ENCODE measurements around the gene KCTD13. TPM values are rescaled to one million over a fixed set of nuclear protein-coding genes. Genes with fewer than 3 reads are reported as not detected.
"Not testable (repeated sequence)": the region's sequence is repeated elsewhere in the genome, so short reads cannot be mapped to it uniquely, and the experiment has no call there.

The KCTD13 gene
- total RNA-seq, 1 donor from 2014 or later, result 30.5 TPM

- Mint-ChIP-seq H3K4me1 (no peaks in the 10 kb centered on the region), H3K4me3 (no peak overlapping the region), H3K9me3 (peaks cover 13% of the 10 kb centered on the region), H3K27me3 (ENCODE audit: low read depth) (no peaks in the 10 kb centered on the region), H3K27ac (no peak overlapping the region), H3K36me3 (no peaks in the 10 kb centered on the region)
- TF ChIP-seq CTCF (IDR thresholded peaks at IDR 0.05; ENCODE audit: unreplicated experiment), result no peak
- DNase-seq (ENCODE audit: low spot score in 2 of 2, unreplicated experiment in 2 of 2), result no peak
Measured at GRCh38 chr16:29950806-29951461, 24.9 kb upstream of the KCTD13 start.

GRCh38 chr16:29947897-29948296, 21.9 kb upstream of the KCTD13 start:
- DNase-seq (ENCODE audit: low spot score in 2 of 2, unreplicated experiment in 2 of 2), result no peak
- no peaks in the 10 kb centered on the region for H3K36me3 Mint-ChIP-seq
- no peak overlapping the region for H3K27ac Mint-ChIP-seq
- H3K9me3 Mint-ChIP-seq, result peaks cover 13% of the 10 kb centered on the region
- TF ChIP-seq CTCF (IDR thresholded peaks at IDR 0.05; ENCODE audit: unreplicated experiment), result no peak
- peaks cover 16% of the 10 kb centered on the region for H3K4me1 Mint-ChIP-seq
- H3K27me3 Mint-ChIP-seq (ENCODE audit: low read depth), result no peaks in the 10 kb centered on the region
- no peak overlapping the region for H3K4me3 Mint-ChIP-seq

DNA sequence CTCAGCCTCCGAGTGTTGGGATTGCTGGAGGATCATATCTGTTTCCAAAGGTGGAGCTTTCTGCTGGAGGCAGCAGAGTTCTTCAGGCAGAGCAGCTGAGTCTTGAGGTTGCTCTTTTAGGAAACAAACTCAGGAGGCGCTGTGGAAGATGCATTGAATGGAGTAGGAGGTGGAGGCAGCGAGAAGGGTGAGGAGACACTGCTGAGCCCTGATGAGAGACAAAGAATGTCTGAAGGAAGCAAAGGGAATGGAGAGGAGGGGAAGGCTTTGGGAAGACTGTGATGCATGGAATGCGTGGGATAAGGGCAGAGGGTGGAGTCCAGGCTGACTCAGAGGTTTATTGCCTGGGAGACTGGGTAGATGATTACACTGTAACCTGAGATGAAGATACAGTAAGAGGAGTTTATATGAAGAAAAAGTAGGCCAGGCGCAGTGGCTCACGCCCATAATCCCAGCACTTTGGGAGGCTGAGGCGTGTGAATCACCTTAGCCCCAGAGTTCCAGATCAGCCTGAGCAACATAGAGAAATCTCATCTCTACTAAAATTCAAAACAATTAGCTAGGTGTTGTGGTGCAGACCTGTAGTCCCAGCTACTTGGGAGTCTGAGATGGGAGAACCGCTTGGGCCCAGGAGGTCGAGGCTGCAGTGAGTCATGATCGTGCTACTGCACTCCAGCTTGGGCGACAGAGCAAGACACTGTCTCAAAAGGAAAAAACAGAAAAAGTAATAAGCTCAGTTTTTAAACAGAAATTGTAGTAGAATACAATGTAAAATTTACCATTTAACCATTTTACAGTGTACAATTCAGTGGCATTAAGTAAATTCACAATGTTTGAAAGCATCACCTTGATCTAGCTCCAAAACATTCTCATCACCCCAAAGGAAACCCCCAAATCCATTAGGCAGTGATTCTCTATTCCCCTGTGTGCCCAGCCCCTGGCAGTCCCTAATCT, 18.1 kb upstream of the KCTD13 start:
- Mint-ChIP-seq H3K4me1 (peaks cover 22% of the 10 kb centered on the region), H3K27me3 (ENCODE audit: low read depth) (no peaks in the 10 kb centered on the region), H3K27ac (peak overlapping the region; percentile 99), H3K9me3 (peaks cover 5% of the 10 kb centered on the region), H3K4me3 (peak overlapping the region; percentile 28), H3K36me3 (no peaks in the 10 kb centered on the region)
- DNase-seq (ENCODE audit: low spot score in 2 of 2, unreplicated experiment in 2 of 2), result peak in 1 of 2 experiments; percentile 62
- no peak for TF ChIP-seq CTCF (IDR thresholded peaks at IDR 0.05; ENCODE audit: unreplicated experiment)

DNA sequence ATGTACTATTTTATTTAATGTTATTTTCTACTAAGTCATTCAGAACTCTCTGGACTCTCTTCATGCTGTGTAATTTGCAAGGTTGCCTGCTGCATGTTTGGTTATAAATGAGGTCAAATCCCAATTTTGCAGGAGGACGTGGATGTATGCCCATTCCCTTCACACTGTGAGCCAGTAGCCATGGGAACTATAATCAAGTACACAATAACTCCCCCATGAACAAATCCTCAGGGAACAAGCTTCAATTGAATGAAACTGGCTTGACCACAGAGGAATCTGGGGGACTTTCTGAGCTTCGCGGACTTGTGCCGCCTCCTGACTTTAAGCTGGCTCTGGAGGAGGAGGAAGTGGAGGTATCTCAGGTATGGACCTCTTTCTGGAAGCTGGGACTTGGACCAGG, 14.6 kb upstream of the KCTD13 start:
- H3K27me3 Mint-ChIP-seq (ENCODE audit: low read depth), result no peaks in the 10 kb centered on the region
- no peaks in the 10 kb centered on the region for H3K9me3 Mint-ChIP-seq
- H3K4me1 Mint-ChIP-seq, result peaks cover 22% of the 10 kb centered on the region
- H3K4me3 Mint-ChIP-seq, result no peak overlapping the region
- no peak for TF ChIP-seq CTCF (IDR thresholded peaks at IDR 0.05; ENCODE audit: unreplicated experiment)
- no peak for DNase-seq (ENCODE audit: low spot score in 2 of 2, unreplicated experiment in 2 of 2)
- peak overlapping the region; percentile 47 for H3K27ac Mint-ChIP-seq
- no peaks in the 10 kb centered on the region for H3K36me3 Mint-ChIP-seq

- H3K27me3 Mint-ChIP-seq (ENCODE audit: low read depth); H3K36me3 Mint-ChIP-seq; H3K9me3 Mint-ChIP-seq; DNase-seq (ENCODE audit: low spot score in 2 of 2, unreplicated experiment in 2 of 2); H3K27ac Mint-ChIP-seq; H3K4me3 Mint-ChIP-seq: not testable (repeated sequence)
- peaks cover 12% of the 10 kb centered on the region for H3K4me1 Mint-ChIP-seq
Measured at GRCh38 chr16:29931750-29932149, 5.7 kb upstream of the KCTD13 start.

Data from mesothelial cell of epicardium (in vitro differentiated cells).